Adipocyte (in vitro differentiated cells): Measurements from ENCODE around the gene C9orf153.

Experiments used
- DNase-seq: peaks from one replicate; pipeline ENCODE4 v3.0.0-alpha.2; 2015; ENCODE audit warnings: low read depth
- H3K27me3 ChIP-seq: replicated peaks from 2 replicates; pipeline ENCODE4 v1.7.0; 2013; ENCODE audit warnings: mild to moderate bottlenecking, low read length, moderate library complexity; ENCODE audit not compliant: control insufficient read depth, insufficient read depth
- H3K36me3 ChIP-seq: 2 replicates; pipeline ENCODE4 v1.7.0; 2013; ENCODE audit warnings: low read length, mild to moderate bottlenecking, moderate library complexity; ENCODE audit not compliant: control insufficient read depth, insufficient read depth, severe bottlenecking
- H3K4me1 ChIP-seq: 2 replicates; pipeline ENCODE4 v1.7.0; 2013; ENCODE audit warnings: mild to moderate bottlenecking, low read length, moderate library complexity; ENCODE audit not compliant: control insufficient read depth, insufficient read depth
- H3K4me3 ChIP-seq: 2 replicates; pipeline ENCODE4 v1.7.0; 2013; ENCODE audit warnings: mild to moderate bottlenecking, low read length, moderate library complexity
- H3K9ac ChIP-seq: 2 replicates; pipeline ENCODE4 v1.7.0; 2013; ENCODE audit warnings: mild to moderate bottlenecking, low read length, moderate library complexity
- H3K9me3 ChIP-seq: 2 replicates; pipeline ENCODE4 v1.7.0; 2013; ENCODE audit warnings: mild to moderate bottlenecking, low read length, moderate library complexity; ENCODE audit not compliant: control insufficient read depth

The C9orf153 gene

GRCh38 chr9:86262492-86262891 lies 3.0 kb upstream of the C9orf153 start:
- Histone ChIP-seq H3K36me3 (peaks cover 29% of the 10 kb centered on the region), H3K27me3 (no peaks in the 10 kb centered on the region), H3K9ac (no peak overlapping the region), H3K4me1 (no peaks in the 10 kb centered on the region), H3K4me3 (no peak overlapping the region), H3K9me3 (no peaks in the 10 kb centered on the region)
- no peak for DNase-seq

GRCh38 chr9:86257391-86257790 lies 2.1 kb downstream of the C9orf153 start:
- DNase-seq = no peak
- Histone ChIP-seq H3K27me3 (no peaks in the 10 kb centered on the region), H3K9ac (no peak overlapping the region), H3K4me1 (no peaks in the 10 kb centered on the region), H3K9me3 (peaks cover 9% of the 10 kb centered on the region), H3K36me3 (peaks cover 4% of the 10 kb centered on the region), H3K4me3 (no peak overlapping the region)

DNA sequence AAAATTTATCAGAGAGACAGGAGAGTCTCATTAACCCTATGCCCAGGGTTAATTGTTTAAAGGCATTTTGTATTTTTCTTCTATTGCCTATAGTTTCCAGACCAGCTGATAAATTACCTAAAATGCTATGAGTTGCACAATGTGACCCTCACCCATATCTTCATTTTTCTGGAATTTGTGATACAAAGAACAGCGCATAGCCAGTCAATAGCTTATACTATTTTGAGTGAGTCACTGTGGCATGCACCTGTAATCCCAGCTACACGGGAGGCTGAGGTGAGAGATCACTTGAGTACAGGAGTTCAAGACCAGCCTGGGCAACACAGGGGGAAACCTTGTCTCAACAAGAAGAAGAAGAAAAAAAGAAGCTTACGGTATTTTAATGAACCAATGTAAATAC lies 2.8 kb downstream of the C9orf153 start:
- no peak for DNase-seq
- Histone ChIP-seq H3K27me3 (no peaks in the 10 kb centered on the region), H3K9ac (no peak overlapping the region), H3K9me3 (peaks cover 10% of the 10 kb centered on the region), H3K4me3 (no peak overlapping the region), H3K4me1 (no peaks in the 10 kb centered on the region), H3K36me3 (no peaks in the 10 kb centered on the region)

- Histone ChIP-seq H3K4me3 (no peak overlapping the region), H3K9me3 (peaks cover 10% of the 10 kb centered on the region), H3K36me3 (no peaks in the 10 kb centered on the region), H3K9ac (no peak overlapping the region), H3K27me3 (no peaks in the 10 kb centered on the region), H3K4me1 (no peaks in the 10 kb centered on the region)
- no peak for DNase-seq
Measured at GRCh38 chr9:86253577-86253976, 5.9 kb downstream of the C9orf153 start.

DNA sequence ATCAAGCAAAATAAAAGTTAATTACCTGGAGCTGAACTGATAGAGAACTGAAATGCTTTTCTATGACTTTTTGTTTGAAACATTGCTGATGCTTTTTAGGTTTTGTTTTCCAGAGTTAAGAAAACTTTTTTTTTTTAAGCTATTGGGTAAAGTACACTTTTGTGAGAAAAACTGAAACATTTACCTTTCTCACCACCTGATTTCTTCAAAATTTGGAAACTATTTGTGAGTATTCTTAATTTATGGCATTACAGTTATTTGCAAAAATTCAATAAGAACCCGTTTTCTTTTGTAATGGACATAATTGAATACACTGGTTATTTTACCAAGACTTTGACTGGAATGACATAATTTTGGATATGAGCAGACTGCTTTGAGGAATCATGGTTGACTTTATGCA lies 6.6 kb downstream of the C9orf153 start:
- H3K9ac ChIP-seq = no peak overlapping the region
- H3K4me1 ChIP-seq = no peaks in the 10 kb centered on the region
- no peaks in the 10 kb centered on the region for H3K36me3 ChIP-seq
- H3K4me3 ChIP-seq = no peak overlapping the region
- H3K9me3 ChIP-seq = peaks cover 10% of the 10 kb centered on the region
- no peaks in the 10 kb centered on the region for H3K27me3 ChIP-seq
- DNase-seq = no peak

DNA sequence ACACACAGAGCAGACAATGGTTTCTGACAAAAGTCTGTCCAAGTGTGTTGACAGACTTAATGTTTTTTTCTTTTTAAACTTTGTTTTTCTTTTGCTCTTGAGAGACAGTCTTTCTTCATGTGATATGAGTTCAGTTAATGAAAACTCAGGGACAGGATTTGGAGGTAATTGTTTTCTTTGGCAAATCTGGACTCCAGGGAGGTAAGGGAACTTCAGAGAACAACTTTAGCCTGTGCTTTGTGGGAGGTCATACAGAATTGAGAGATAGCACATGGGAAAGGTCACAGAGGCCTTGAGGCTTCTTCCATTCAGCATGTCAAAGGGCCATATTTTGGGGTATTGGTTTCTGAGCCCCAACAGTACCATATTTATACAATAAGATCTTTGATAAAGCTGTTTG lies 9.3 kb downstream of the C9orf153 start:
- no peaks in the 10 kb centered on the region for H3K36me3 ChIP-seq
- no peak for DNase-seq
- peaks cover 10% of the 10 kb centered on the region for H3K9me3 ChIP-seq
- no peak overlapping the region for H3K4me3 ChIP-seq
- H3K4me1 ChIP-seq = peaks cover 11% of the 10 kb centered on the region
- no peak overlapping the region for H3K9ac ChIP-seq
- H3K27me3 ChIP-seq = no peaks in the 10 kb centered on the region

DNA sequence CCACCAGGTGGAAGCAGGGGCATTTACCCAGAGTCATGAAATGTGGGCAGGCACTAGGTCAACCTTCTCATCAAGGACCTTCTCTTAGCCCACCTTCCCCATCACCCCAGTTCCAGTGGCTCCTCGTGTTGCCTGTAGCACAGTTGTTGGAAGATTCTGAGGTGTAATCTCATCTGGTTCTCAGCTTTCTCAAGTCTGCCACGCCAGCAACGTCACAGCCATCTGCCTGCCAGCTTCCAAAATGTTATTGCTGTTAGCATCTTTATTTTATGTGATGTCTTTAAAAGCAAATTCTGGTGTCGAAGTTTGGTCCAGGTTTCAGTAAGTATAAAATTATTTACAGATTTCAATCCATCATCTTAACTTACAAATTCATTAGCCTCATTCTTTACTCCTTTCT lies 10.7 kb downstream of the C9orf153 start:
- no peak for DNase-seq
- Histone ChIP-seq H3K36me3 (no peaks in the 10 kb centered on the region), H3K4me3 (no peak overlapping the region), H3K27me3 (no peaks in the 10 kb centered on the region), H3K9me3 (peaks cover 10% of the 10 kb centered on the region), H3K4me1 (peaks cover 11% of the 10 kb centered on the region), H3K9ac (no peak overlapping the region)

- Histone ChIP-seq H3K36me3 (no peaks in the 10 kb centered on the region), H3K27me3 (no peaks in the 10 kb centered on the region), H3K9me3 (no peaks in the 10 kb centered on the region), H3K4me3 (peak overlapping the region; percentile 63), H3K4me1 (peaks cover 11% of the 10 kb centered on the region), H3K9ac (peak overlapping the region; percentile 20)
- DNase-seq = no peak
Measured at GRCh38 chr9:86246752-86247161, 12.7 kb downstream of the C9orf153 start.

GRCh38 chr9:86242071-86242470 lies 17.4 kb downstream of the C9orf153 start:
- peaks cover 11% of the 10 kb centered on the region for H3K4me1 ChIP-seq
- no peak overlapping the region for H3K9ac ChIP-seq
- H3K27me3 ChIP-seq = no peaks in the 10 kb centered on the region
- H3K9me3 ChIP-seq = no peaks in the 10 kb centered on the region
- no peak for DNase-seq
- H3K4me3 ChIP-seq = no peak overlapping the region
- no peaks in the 10 kb centered on the region for H3K36me3 ChIP-seq

DNA sequence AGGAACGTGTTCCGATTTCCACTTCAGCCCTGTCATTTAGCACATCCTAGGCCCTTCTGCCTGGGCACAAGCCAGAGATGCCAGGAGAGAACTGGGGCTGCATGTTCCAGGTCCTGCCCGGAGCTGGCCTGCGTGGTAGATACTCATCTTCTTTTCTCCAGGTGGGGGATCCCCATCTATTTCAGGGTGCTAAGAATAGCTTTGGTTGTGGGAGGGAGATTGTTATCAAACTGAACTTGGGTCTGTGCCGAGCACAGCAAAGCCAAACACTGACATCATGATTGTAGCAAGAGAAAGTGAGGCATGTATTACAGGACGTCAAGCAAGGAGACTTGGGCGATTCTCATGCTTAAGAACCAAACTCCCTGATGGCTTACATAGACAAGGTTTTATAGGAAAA lies 18.2 kb downstream of the C9orf153 start:
- DNase-seq = no peak
- H3K4me1 ChIP-seq = peaks cover 2% of the 10 kb centered on the region
- no peak overlapping the region for H3K4me3 ChIP-seq
- H3K36me3 ChIP-seq = no peaks in the 10 kb centered on the region
- H3K9me3 ChIP-seq = no peaks in the 10 kb centered on the region
- H3K27me3 ChIP-seq = no peaks in the 10 kb centered on the region
- no peak overlapping the region for H3K9ac ChIP-seq

- H3K27me3 ChIP-seq = no peaks in the 10 kb centered on the region
- H3K4me1 ChIP-seq = no peaks in the 10 kb centered on the region
- no peaks in the 10 kb centered on the region for H3K36me3 ChIP-seq
- DNase-seq = peak; percentile 31
- no peaks in the 10 kb centered on the region for H3K9me3 ChIP-seq
- no peak overlapping the region for H3K4me3 ChIP-seq
- no peak overlapping the region for H3K9ac ChIP-seq
Measured at GRCh38 chr9:86238861-86239770, 20.3 kb downstream of the C9orf153 start.

GRCh38 chr9:86230858-86231257 lies 28.6 kb downstream of the C9orf153 start:
- Histone ChIP-seq H3K9ac (no peak overlapping the region), H3K4me1 (peaks cover 2% of the 10 kb centered on the region), H3K36me3 (no peaks in the 10 kb centered on the region), H3K9me3 (no peaks in the 10 kb centered on the region), H3K4me3 (no peak overlapping the region), H3K27me3 (no peaks in the 10 kb centered on the region)
- no peak for DNase-seq
